CD4-positive, alpha-beta T cell treated with Interleukin-17A for 1 hour (primary cell): ENCODE data around the gene CHCHD4.

Experiments
- DNase-seq: peaks from one replicate; pipeline ENCODE4 v3.0.0-alpha.2; 2020

The CHCHD4 gene

DNA sequence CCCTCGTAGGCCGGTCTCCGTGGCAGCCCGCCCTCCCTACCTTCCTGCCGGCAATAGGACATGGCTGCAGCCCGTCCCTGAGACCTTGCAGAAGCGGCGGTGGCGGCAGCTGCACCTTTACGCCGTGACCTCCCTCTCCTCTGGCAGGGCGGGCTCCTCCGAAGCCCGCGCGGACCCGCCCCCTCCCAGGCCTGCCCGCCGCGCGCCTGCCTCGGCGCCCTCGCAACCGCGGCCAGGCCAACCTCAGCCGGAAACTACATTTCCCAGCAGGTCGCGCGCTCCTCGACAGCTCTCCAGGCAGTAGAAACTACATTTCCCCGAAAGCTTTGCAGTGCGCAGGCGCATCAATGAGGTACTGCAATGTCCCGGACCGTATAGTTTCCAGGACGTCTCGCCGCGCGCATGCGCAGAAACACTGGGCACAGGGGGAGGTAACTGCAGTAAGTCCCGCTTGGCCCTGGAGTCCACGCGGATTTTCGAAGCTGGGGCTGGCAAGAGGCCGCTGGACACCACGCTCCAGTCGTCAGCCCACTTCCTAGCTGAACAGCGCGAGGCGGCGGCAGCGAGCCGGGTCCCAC lies at the start of gene CHCHD4, which contains the start of gene TMEM43:
CHCHD4 (minus strand) TSS at position 256 of the 578 bp plus-strand sequence; CDS start at position 62, 194 bp downstream.
TMEM43 (plus strand) TSS at position 438 of the 578 bp plus-strand sequence. CDS start 142 bp downstream, outside the sequence.
- DNase-seq: peak; percentile 99

- no peak for DNase-seq
These were observed 47.8 kb upstream of the CHCHD4 start for GRCh38 chr3:14172496-14172895.

DNA sequence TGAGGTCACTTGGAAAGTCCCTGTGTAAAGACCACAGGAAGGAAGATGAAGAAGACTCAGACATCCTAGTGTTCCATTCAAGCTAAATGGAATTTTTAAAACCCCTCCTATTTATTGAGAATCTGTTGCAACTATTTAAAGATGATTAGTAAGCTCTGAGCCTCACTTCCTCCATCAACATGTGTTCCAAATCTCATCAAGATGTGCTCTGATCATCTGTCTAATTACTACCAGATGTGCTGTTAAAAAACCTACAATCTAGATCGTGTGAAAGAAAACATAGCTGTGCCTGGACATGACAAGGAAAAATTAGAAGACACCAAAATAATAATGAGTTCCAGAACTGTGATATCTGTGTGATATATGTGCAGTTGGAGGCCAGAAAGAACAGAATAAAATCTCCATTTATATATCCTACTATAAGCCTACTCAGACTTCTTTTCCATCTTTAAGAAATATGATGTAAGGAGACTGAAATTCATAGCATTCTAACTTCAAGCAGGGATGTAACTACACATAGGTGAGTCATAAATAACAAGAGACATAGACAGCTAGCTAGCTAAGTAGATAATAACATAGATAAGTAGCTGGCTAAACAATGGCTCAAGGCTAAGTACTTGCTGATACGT lies 46.0 kb upstream of the CHCHD4 start:
- no peak for DNase-seq

DNA sequence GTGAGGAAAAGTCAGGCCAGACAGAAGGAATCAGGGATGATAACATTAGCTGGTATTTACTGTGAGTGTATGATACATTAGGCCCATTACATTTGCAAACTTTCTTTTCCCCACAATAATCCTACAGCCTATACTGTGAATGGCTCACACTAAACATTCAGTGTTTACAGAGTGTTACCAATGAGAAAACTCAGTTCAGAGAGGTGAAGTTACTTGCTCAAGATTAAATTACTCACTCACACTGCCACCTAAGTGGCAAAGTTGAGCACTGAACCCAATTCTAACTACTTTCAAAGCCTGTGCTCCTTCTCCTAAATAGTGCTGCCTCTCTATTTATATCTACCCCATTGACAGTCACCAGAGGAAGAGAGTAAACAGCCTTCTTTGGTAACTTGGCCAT lies 45.2 kb upstream of the CHCHD4 start:
- no peak for DNase-seq

DNA sequence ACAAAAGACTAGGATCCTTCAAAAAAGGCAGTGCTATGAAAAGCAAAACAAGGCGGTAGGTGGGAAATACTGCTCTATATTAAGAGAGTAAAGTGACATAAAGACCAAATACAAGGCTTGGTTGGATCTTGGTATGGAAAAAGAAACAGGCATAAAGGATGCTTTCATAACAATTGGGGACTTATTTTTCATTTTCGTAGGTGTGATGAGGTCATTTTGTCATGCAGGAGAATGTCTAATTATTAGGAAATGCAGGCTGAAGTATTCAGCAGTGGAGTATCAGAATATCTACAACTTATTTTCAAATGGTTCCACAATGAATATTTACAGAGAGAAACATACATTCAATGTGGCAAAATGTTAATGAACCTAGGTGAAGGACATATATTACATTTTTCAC lies 44.8 kb upstream of the CHCHD4 start:
- DNase-seq: no peak

GRCh38 chr3:14166877-14167603 lies 42.4 kb upstream of the CHCHD4 start:
- no peak for DNase-seq

GRCh38 chr3:14162178-14162577 lies 37.5 kb upstream of the CHCHD4 start:
- DNase-seq: no peak

DNA sequence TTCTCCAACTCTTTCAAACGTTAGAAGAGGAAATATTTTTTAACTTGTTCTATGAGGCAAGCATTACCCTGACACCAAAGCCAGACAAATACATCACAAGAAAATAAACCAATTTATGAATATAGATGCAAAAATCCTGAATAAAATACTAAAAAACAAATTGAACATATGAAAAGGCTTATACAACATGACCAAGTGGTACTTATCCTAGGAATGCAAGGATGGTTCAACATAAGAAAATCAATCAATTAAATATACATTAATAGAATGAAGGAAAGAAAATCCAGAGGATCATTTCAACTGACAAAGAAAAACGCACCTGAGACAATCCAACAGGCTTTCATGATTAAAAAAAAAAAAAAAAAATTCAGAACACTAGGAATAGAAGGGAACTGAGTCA lies 36.6 kb upstream of the CHCHD4 start:
- no peak for DNase-seq

- DNase-seq: no peak
These were observed 34.8 kb upstream of the CHCHD4 start for GRCh38 chr3:14159426-14159825.

GRCh38 chr3:14158370-14158769 lies 33.7 kb upstream of the CHCHD4 start:
- DNase-seq: no peak

DNA sequence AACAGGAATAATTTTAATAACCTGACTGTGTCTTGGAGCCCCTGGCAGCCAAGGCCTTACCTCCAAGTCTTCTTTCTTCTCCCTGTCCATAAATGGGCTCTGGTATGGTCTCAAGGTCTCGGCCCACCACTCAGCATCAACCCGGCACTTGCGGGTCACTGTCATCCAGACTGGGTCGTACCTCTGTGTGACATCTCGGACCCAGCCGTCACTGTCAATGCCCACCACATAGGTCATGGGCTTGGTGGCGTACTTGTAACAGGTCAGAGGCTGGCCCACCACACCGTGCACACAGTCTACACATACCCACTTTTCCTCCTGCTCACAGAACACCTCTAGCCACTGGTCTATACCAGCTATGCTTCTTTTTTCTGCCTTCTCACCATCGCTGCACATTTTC lies 33.3 kb upstream of the CHCHD4 start:
- DNase-seq: no peak

DNA sequence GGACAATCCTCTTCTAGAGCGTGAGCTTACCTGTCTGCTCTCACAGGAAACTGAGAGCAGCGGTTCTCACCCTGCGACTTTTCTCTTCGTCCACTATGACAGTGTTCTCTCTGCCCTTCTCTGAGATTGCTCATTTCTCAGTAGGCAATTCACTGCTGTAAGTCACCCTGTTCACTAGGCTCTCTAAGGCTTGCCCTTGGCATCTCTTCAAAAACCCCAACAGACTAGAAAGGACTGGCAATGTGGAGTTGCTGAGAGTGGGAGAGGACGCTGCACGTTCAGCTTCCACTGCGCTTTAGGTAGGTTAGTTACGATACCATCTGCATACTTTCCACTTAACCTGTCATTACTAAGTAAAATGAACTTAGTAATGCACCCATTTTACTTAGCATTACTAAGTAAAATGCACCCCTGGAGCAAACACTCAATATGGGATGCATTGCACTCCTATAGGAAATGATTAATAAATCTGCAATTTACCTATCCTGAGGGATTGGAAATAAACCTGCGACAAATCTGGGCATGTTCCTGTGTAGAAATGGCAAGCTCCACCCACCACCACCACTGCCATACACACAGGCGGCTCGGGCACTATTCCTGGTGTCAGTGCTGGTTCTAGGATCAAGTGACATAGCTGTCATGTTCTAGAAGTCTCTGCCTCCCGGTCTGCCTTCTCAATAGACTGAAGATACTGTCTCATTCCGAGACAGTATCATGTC lies 32.3 kb upstream of the CHCHD4 start:
- no peak for DNase-seq

- no peak for DNase-seq
These were observed 31.5 kb upstream of the CHCHD4 start for GRCh38 chr3:14156201-14156600.

DNA sequence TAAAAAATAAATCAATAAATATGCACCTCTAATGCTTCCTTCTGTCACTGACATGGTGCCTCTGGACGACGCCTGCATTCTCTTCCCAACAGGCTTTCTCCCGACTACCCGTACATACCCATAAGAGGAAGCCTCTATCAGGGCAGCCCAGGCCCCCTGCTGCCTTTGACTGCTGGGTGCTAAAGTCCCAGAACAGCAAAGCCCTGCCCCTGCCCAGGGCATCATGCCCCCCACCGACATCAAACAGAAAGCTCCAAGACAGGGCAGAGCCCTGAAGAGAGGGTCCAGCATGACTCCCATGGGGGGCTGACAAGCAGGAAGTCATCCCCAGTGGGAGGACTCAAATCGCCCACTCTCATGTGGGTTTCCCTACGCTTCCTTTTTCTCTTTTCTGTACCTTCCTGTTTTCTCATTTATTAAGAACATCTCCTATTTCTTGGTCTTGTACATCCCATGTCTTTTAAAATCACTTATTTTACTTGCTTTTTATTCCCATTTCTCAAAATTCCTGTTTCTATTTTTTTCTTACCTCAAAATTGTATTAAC lies 30.3 kb upstream of the CHCHD4 start:
- no peak for DNase-seq

DNA sequence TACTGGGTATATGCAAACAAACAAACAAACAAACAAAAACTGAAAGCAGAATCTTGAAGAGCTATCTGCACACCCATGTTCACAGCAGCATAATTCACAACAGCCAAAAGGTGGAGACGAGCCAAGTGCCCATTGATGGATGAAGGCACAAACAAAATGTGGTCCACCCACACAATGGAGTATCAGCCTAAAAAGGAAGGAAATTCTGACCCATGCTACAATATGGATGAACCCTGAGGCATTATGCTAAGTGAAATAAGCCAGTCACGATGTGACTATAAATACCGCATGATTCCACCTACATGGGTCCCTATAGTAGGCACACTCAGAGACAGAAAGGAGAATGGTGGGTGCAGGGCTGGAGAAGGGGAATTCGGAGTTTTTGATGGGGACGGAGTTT lies 29.6 kb upstream of the CHCHD4 start:
- no peak for DNase-seq

DNA sequence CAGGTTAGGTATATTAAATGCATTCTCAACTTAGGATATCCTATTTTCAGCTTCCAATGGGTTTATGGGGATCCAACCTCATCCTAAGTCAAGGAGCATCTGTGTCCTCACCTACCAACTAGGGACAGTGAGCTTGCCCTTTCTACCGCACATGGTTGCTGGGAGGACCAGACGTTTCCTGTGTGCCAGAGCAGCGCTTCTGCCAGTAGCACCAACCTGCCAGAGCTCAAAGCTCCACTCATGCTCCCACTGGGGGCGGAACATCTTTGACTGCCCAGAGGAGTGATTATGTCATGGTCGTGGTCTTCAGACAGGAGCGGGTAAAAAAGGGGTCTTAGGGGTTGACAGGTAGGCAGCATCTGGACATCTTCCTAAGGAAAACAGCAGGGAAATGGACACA lies 29.0 kb upstream of the CHCHD4 start:
- no peak for DNase-seq

DNA sequence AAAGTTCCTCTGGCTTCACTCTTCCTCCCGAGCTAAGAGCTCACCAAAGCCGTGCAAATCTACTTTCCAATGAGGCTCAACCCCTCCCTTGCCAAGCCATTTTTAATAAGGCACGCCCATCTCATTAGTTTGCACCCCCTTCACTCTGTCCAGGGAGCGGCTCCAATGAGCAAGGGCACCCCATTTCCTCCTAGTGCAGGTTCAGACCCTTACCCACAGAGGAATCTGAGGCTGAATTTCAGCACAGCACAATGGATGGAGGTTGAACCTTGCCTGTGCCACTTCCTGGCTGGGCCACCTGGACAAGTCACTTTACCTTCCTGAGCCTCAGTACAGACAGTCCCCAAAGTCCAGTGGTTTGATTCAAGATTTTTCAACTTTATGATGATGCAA lies 28.3 kb upstream of the CHCHD4 start:
- no peak for DNase-seq

DNA sequence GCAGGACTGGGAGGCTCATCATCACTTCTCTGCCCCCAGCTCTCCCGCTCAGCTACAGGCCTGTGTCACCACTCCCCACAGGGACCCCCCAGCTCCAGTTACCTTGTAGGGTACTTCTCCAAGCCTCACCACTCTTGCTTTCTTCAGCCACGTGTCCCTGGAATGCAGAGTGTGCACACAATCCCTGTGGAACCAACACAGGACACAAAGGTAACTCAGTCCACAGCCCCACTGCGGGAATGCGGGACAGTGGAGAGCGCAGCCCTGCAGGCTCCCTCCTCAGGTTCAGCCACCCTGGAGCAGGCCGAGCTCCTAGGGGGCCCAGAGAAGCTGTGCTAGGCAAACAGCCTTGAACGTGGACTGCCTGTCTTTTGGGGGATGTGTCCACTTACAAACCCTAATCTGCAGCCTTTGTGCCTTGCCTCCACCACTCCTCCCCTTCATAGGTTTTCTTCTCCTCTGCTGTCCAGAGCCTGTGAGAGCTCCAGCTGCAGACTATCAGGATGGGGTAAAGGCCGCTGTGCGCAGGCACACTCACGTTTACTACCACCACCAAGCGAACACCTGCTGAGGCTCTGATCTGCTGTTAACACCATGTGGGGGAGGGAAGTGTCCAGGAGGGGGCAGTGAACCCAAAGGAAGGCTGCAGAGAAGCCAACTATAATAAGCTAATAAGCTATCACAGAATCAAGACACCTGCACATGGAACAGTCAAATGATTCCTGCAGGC lies 27.7 kb upstream of the CHCHD4 start:
- DNase-seq: peak; percentile 41

DNA sequence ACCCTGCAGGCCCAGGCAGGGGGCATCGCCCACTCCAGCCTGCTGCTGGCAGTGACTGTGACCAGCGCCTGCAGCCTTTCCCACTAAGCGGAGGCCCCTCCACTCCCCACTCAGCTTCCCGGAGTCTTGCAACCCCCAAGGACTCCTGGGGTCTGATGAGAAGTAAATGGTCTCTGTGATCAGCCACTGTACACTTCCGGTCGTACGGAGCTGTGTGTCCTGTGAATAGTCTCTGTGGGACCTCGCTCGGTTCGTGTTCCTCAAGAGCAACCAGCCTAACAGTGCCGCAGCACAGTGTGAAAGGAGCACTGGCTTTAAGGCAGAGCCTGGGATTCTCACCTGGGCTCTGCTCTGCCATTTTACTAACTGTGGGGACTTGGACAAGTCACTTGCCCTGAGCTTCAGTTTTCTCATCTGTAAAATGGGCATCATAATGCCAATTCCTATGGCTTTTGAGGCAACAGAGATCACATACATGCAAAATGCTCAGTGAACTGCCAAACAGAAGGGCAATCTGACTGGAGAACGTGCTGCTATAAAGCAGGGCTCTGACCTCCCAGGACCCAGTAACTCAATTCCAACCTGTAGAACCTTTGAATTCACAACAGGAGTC lies 26.9 kb upstream of the CHCHD4 start:
- no peak for DNase-seq

DNA sequence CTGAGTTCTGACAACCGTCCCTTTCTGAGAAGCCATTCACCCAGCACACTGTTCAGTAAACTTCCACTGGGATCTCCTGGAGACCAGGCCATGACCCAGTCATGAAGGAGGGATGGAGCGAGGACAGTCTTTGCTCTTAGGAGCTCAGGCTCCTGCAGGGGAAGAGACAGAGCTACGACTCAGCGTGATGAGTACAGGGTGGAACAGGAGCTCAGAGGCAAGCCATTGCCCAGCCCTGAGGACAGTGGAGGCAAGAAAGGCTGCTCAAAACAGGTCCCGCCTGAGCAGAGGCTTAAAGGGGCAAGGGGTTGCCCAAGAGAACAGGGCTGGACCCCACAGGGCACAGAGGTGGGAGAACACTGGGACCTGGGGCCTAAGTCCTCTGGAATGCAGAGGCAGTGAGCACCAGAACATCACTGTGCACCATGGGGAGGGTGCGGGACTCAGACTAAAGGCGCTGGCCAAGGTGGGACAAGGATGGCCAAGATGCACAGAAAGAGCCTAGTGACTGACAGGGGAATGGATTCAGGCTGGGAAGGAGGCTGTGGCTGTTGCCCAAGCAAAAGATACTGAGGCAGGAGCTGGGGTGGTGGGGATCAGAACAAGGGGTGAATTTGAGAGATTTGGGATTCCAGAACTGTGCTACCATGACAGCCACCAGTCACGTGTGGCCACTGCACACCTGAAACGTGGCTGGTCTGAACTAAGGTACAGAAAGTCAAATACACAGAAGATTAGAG lies 26.0 kb upstream of the CHCHD4 start:
- no peak for DNase-seq

- DNase-seq: no peak
These were observed 25.4 kb upstream of the CHCHD4 start for GRCh38 chr3:14150078-14150477.
